Erythroblast (primary cell): ENCODE data around the gene ZNF536.

Experiments
- GATA1 ChIP-seq: IDR thresholded peaks from 2 replicates; pipeline ENCODE4 v1.6.1; 2011; ENCODE audit warnings: low read depth, mild to moderate bottlenecking, control low read depth, low read length, moderate library complexity
- POLR2A ChIP-seq: IDR thresholded peaks from 2 replicates; pipeline ENCODE4 v1.6.1; 2011; ENCODE audit warnings: mild to moderate bottlenecking, low read length

DNA sequence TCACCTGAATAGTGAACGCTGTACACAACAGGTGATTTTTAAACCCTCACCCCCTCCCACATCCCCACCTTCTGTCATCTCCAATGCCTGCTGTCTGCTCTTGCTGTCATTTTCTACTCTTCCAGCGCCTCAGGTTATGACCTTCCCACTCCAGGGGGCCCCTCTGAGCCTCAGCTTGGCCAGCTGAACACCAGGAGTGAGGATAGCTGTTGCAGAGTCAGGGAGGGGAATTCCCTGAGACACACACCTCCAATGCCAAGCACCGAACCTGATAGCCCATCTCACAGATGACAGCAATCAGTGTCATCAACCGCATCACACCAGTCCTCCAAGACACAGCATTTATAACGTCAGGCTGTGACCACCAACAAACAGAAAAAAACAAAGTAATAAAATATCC, 193.5 kb downstream of the ZNF536 start:
- TF ChIP-seq POLR2A (no peak), GATA1 (no peak)
